ENCODE data around the gene PPP1R36. TPM values are rescaled to one million over a fixed set of nuclear protein-coding genes. Genes with fewer than 3 reads are reported as not detected.

The PPP1R36 gene
- total RNA-seq, 2 donors from 2014 or later: not detected

- no peak for DNase-seq
- no peak overlapping the region for H3K27ac Mint-ChIP-seq
- no peak for ATAC-seq
- H3K36me3 Mint-ChIP-seq (ENCODE audit: low read depth): no peaks in the 10 kb centered on the region
- H3K9me3 ChIP-seq (ENCODE audit: control insufficient read depth, low read length, poor library complexity, severe bottlenecking): no peaks in the 10 kb centered on the region
- no peak overlapping the region for H3K4me3 Mint-ChIP-seq
- H3K4me1 Mint-ChIP-seq: peaks cover 3% of the 10 kb centered on the region
- peaks cover 14% of the 10 kb centered on the region for H3K27me3 Mint-ChIP-seq
These were observed 88.9 kb downstream of the PPP1R36 start for GRCh38 chr14:64638625-64639024.

Other genes with a start within 250 kb of the PPP1R36 start
- gene MTHFD1, start 161.6 kb upstream of the PPP1R36 start, total RNA-seq: 10 to 100 TPM; 29.0 to 31.1 TPM
- under 1 TPM; 0.12 to 0.16 TPM for gene AKAP5, start 84.5 kb upstream of the PPP1R36 start, total RNA-seq
- gene ZBTB25, start 46.1 kb upstream of the PPP1R36 start, total RNA-seq: 10 to 100 TPM; 54.8 to 63.1 TPM
- 100 to 1,000 TPM; 109 to 137 TPM for gene ZBTB1, start 45.2 kb upstream of the PPP1R36 start, total RNA-seq
- 1 to 10 TPM in 1 of 2 donors, under 1 TPM in 1; 0.92 to 2.0 TPM for gene HSPA2, start 9.2 kb upstream of the PPP1R36 start, total RNA-seq
- gene PLEKHG3, start 154.5 kb downstream of the PPP1R36 start, total RNA-seq: 10 to 100 TPM; 61.4 to 65.5 TPM